Adrenal gland (tissue), 12 donors: ENCODE results near the gene TFG. TPM values are rescaled to one million over a fixed set of nuclear protein-coding genes. Genes with fewer than 3 reads are reported as not detected.
"Not testable (repeated sequence)": the region's sequence is repeated elsewhere in the genome, so short reads cannot be mapped to it uniquely, and the experiment has no call there.

Experiments
- DNase-seq, 7 donors: peaks; one replicate each; pipeline ENCODE4 v3.0.0-alpha.2; 2019 to 2020
- H3K27ac ChIP-seq, 5 donors: fragments of 200-600 bp; sonication (generic) in 4 of 5; 1 replicate in 3 of 5; 2 replicates in 2 of 5; pipeline versions ENCODE4 v1.5.1 to v1.8.0; 2016 to 2020; ENCODE audit warnings: mild to moderate bottlenecking in 1 of 5
- H3K27me3 ChIP-seq: fragments of 200-600 bp; 2 replicates; pipeline ENCODE4 v1.8.0; 2021
- H3K36me3 ChIP-seq, 2 donors: fragments of 200-600 bp; replicated peaks in 1 of 2; 1 replicate in 1 of 2; 2 replicates in 1 of 2; pipeline versions ENCODE4 v1.5.1 to v1.8.0; 2018 to 2022
- H3K4me1 ChIP-seq, 2 donors: fragments of 200-600 bp; replicated peaks in 1 of 2; 1 replicate in 1 of 2; 2 replicates in 1 of 2; pipeline versions ENCODE4 v1.5.1 to v1.8.0; 2018 to 2021
- H3K4me3 ChIP-seq, 4 donors: fragments of 200-600 bp; sonication (generic) in 3 of 4; one replicate each; pipeline ENCODE4 v1.5.1; 2016 to 2018
- H3K9me3 ChIP-seq, 3 donors: fragments of 200-600 bp; sonication (generic) in 1 of 3; replicated peaks in 1 of 3; 1 replicate in 2 of 3; 2 replicates in 1 of 3; pipeline versions ENCODE4 v1.5.1 to v1.8.0; 2016 to 2021
- POLR2A ChIP-seq, 2 donors: fragments of 450-650 bp; IDR thresholded peaks; one replicate each; pipeline ENCODE4 v1.6.1; 2017; ENCODE audit warnings: antibody characterized with exemption in 2 of 2, mild to moderate bottlenecking in 2 of 2, moderate library complexity in 1 of 2
- WGBS, 4 donors: extraction: QIAGEN DNeasy Blood & Tissue Kit in 2 of 4; methylation state at CpG; one replicate each; pipeline versions ENCODE4 v1.1.5 to v1.1.7; 2013 to 2017; 5-methylcytosine and 5-hydroxymethylcytosine counted together
- intact Hi-C, 2 donors: fragments of 100-400 bp; cut with DNase I; formaldehyde crosslinking; loops; one replicate each; pipeline versions ENCODE4 v1.14.1 to v1.15.0; 2022 to 2023
- polyA plus RNA-seq, 3 donors: library from polyadenylated mRNA; stranded (reverse); fragments of 200-250 nt in 2 of 3; fragments of 350-450 nt in 1 of 3; fragmentation: Illumina TruSeq in 1 of 3; extraction: RNeasy Lipid Tissue Mini Kit (QIAGEN cat#74804) in 1 of 3; gene quantifications; one replicate each; pipeline ENCODE4 v1.2.3, GENCODE V29; 2013 to 2014
- total RNA-seq, 9 donors: library from RNA; depleted of rRNA in 4 of 9; stranded (reverse); fragments of >200 nt in 4 of 9; fragments of 120-200 nt in 1 of 9; fragmentation: NEBNext Ultra II Directional in 1 of 9; extraction: Animal tissue kit (Norgen Biotek cat#: 25700) in 1 of 9; gene quantifications; one replicate each; pipeline versions ENCODE4 v1.1.0 to v1.2.4, GENCODE V29; 2013 to 2023
- TF ChIP-seq, protein P1 (sequence below), 6 experiments: fragments of 450-650 bp in 4 of 6; fragments of 200-600 bp in 2 of 6; sonication (generic) in 1 of 6; IDR thresholded peaks; 1 replicate in 5 of 6; 2 replicates in 1 of 6; pipeline versions ENCODE4 v1.5.1 to v1.8.0; 2016 to 2021; ENCODE audit warnings: antibody characterized with exemption in 6 of 6, mild to moderate bottlenecking in 2 of 6, moderate library complexity in 1 of 6
- donor health status: healthy with polysubstance abuse.
- donor health status: Bipolar disorder and iron deficiency.
- donor health status: DM: yes; HTN: yes; CAD: no.
- donor health status: DM: no; HTN: no; CAD: no.
- donor health status: DM: no; HTN: no; CAD: no.
- donor health status: DM: yes; HTN: yes; CAD: no.

Gene TFG
- total and polyA plus RNA-seq, 12 donors: 51.1 to 268 (median 81.3) TPM

GRCh38 chr3:100665230-100665629, 44.1 kb upstream of the TFG start:
- Histone ChIP-seq H3K4me3 (no peak overlapping the region), H3K4me1 (no peaks in the 10 kb centered on the region), H3K27me3 (no peaks in the 10 kb centered on the region), H3K9me3 (no peaks in the 10 kb centered on the region), H3K27ac (no peak overlapping the region), H3K36me3 (no peaks in the 10 kb centered on the region)
- 45 to 56% (median 49%) methylated on average over 7 of the region's 7 CpGs for WGBS, 4 donors
- no peak for DNase-seq
- TF ChIP-seq POLR2A (IDR thresholded peaks at IDR 0.05): no peak
- TF ChIP-seq, protein P1, sequence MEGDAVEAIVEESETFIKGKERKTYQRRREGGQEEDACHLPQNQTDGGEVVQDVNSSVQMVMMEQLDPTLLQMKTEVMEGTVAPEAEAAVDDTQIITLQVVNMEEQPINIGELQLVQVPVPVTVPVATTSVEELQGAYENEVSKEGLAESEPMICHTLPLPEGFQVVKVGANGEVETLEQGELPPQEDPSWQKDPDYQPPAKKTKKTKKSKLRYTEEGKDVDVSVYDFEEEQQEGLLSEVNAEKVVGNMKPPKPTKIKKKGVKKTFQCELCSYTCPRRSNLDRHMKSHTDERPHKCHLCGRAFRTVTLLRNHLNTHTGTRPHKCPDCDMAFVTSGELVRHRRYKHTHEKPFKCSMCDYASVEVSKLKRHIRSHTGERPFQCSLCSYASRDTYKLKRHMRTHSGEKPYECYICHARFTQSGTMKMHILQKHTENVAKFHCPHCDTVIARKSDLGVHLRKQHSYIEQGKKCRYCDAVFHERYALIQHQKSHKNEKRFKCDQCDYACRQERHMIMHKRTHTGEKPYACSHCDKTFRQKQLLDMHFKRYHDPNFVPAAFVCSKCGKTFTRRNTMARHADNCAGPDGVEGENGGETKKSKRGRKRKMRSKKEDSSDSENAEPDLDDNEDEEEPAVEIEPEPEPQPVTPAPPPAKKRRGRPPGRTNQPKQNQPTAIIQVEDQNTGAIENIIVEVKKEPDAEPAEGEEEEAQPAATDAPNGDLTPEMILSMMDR (IDR thresholded peaks at IDR 0.05): no peak
- intact Hi-C loops: no loop called here

GRCh38 chr3:100666699-100667098, 42.6 kb upstream of the TFG start:
- H3K27me3 ChIP-seq, DNase-seq, H3K9me3 ChIP-seq, intact Hi-C loops, H3K27ac ChIP-seq, H3K4me3 ChIP-seq, H3K36me3 ChIP-seq, H3K4me1 ChIP-seq: not testable (repeated sequence)
- WGBS, 4 donors: 46 to 67% (median 47%) methylated on average over 3 to 5 of the region's 6 CpGs

- H3K4me1 ChIP-seq, H3K27me3 ChIP-seq, intact Hi-C loops, H3K27ac ChIP-seq, DNase-seq, H3K9me3 ChIP-seq, H3K4me3 ChIP-seq, H3K36me3 ChIP-seq: not testable (repeated sequence)
- 47 to 67% (median 54%) methylated on average over 1 of the region's 1 CpG for WGBS, 4 donors
Observed at GRCh38 chr3:100667316-100667715, 42.0 kb upstream of the TFG start.

DNA sequence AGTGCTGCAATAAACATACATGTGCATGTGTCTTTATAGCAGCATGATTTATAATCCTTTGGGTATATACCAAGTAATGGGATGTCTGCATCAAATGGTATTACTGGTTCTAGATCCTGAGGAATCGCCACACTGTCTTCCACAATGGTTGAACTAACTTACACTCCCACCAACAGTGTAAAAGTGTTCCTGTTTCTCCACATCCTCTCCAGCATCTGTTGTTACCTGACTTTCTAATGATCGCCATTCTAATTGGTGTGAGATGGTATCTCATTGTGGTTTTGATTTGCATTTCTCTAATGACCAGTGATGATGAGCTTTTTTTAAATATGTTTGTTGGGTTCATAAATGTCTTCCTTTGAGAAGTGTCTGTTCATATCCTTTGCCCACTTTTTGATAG, 38.3 kb upstream of the TFG start:
- H3K27ac ChIP-seq, H3K4me1 ChIP-seq, H3K4me3 ChIP-seq, DNase-seq, H3K36me3 ChIP-seq, H3K9me3 ChIP-seq, intact Hi-C loops, H3K27me3 ChIP-seq: not testable (repeated sequence)
- WGBS, 4 donors: 85 to 95% (median 87%) methylated on average over 2 of the region's 2 CpGs

DNA sequence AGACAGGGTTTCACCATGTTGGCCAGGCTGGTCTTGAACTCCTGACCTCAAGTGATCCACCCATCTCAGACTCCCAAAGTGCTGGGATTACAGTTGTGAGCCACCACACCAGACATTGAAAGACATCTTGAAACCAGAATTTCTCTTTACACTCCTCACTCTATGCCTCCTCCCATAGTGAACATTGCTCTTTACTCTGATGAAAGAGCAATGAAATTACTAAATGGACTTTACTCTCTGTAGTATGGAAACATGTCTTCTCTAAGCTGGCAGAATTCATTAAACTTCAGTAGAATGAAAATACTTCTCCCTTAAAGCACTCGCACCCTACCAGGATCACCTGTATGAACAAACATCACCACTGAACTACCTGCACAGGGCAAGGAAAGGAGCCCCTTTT, 27.8 kb upstream of the TFG start:
- intact Hi-C loops: no loop called here
- H3K4me3 ChIP-seq: no peak overlapping the region
- TF ChIP-seq, protein P1 (IDR thresholded peaks at IDR 0.05): no peak
- no peak for TF ChIP-seq POLR2A (IDR thresholded peaks at IDR 0.05)

GRCh38 chr3:100682056-100682853, 27.0 kb upstream of the TFG start:
- Histone ChIP-seq H3K27ac (no peak overlapping the region), H3K4me1 (no peaks in the 10 kb centered on the region), H3K9me3 (no peaks in the 10 kb centered on the region), H3K36me3 (no peaks in the 10 kb centered on the region), H3K27me3 (no peaks in the 10 kb centered on the region), H3K4me3 (no peak overlapping the region)
- DNase-seq: peak in 2 of 7 donors; percentile 7 to 18
- WGBS, 4 donors: 62 to 80% (median 73%) methylated on average over 13 to 41 of the region's 41 CpGs
- intact Hi-C loops: no loop called here
- TF ChIP-seq POLR2A (IDR thresholded peaks at IDR 0.05): no peak
- TF ChIP-seq, protein P1 (IDR thresholded peaks at IDR 0.05): no peak

More for the DNA sequence above, 27.8 kb upstream of the TFG start:
- no peaks in the 10 kb centered on the region for H3K27me3 ChIP-seq
- H3K36me3 ChIP-seq: no peaks in the 10 kb centered on the region
- no peaks in the 10 kb centered on the region for H3K4me1 ChIP-seq
- H3K27ac ChIP-seq: no peak overlapping the region
- no peaks in the 10 kb centered on the region for H3K9me3 ChIP-seq
- WGBS, 4 donors: 86 to 97% (median 91%) methylated on average over 1 of the region's 1 CpG
- DNase-seq: no peak
